ENCODE measurements around the gene ZNF440.
"Not testable (repeated sequence)": the region's sequence is repeated elsewhere in the genome, so short reads cannot be mapped to it uniquely, and the experiment has no call there.

ZNF440 gene

GRCh38 chr19:11828957-11829876 is 15.1 kb downstream of the ZNF440 start:
- in situ Hi-C loops (cut with MboI; ENCODE audit: low sequenced_read_pairs), result not testable (repeated sequence)

- in situ Hi-C loops (cut with MboI; ENCODE audit: low sequenced_read_pairs), result no loop called here
These were observed 18.3 kb downstream of the ZNF440 start for GRCh38 chr19:11832253-11832912.

GRCh38 chr19:11833541-11833940 is 19.5 kb downstream of the ZNF440 start:
- in situ Hi-C loops (cut with MboI; ENCODE audit: low sequenced_read_pairs), result no loop called here

- in situ Hi-C loops (cut with MboI; ENCODE audit: low sequenced_read_pairs), result not testable (repeated sequence)
These were observed 21.6 kb downstream of the ZNF440 start for GRCh38 chr19:11835626-11836066.

GRCh38 chr19:11843722-11844121 is 29.6 kb downstream of the ZNF440 start:
- in situ Hi-C loops (cut with MboI; ENCODE audit: low sequenced_read_pairs), result no loop called here

- in situ Hi-C loops (cut with MboI; ENCODE audit: low sequenced_read_pairs), result not testable (repeated sequence)
These were observed 33.5 kb downstream of the ZNF440 start for GRCh38 chr19:11847615-11848014.

- in situ Hi-C loops (cut with MboI; ENCODE audit: low sequenced_read_pairs), result no loop called here
These were observed 34.1 kb downstream of the ZNF440 start for GRCh38 chr19:11848200-11848593.

GRCh38 chr19:11848594-11849469 is 34.8 kb downstream of the ZNF440 start, which contains the start of gene ZNF439:
ZNF439 (plus strand) TSS chr19:11848726; CDS start chr19:11848868, 142 bp downstream.
- in situ Hi-C loops (cut with MboI; ENCODE audit: low sequenced_read_pairs), result no loop called here

- in situ Hi-C loops (cut with MboI; ENCODE audit: low sequenced_read_pairs), result not testable (repeated sequence)
These were observed 36.2 kb downstream of the ZNF440 start for GRCh38 chr19:11850289-11850688.

GRCh38 chr19:11853358-11853757 is 39.3 kb downstream of the ZNF440 start:
- in situ Hi-C loops (cut with MboI; ENCODE audit: low sequenced_read_pairs), result no loop called here

GRCh38 chr19:11856596-11857250 is 42.6 kb downstream of the ZNF440 start:
- in situ Hi-C loops (cut with MboI; ENCODE audit: low sequenced_read_pairs), result no loop called here

- in situ Hi-C loops (cut with MboI; ENCODE audit: low sequenced_read_pairs), result no loop called here
These were observed 46.6 kb downstream of the ZNF440 start for GRCh38 chr19:11860721-11861120.

GRCh38 chr19:11861301-11861700 is 47.2 kb downstream of the ZNF440 start:
- in situ Hi-C loops (cut with MboI; ENCODE audit: low sequenced_read_pairs), result no loop called here

- in situ Hi-C loops (cut with MboI; ENCODE audit: low sequenced_read_pairs), result not testable (repeated sequence)
These were observed 53.7 kb downstream of the ZNF440 start for GRCh38 chr19:11867766-11868165.

GRCh38 chr19:11868188-11868587 is 54.1 kb downstream of the ZNF440 start:
- in situ Hi-C loops (cut with MboI; ENCODE audit: low sequenced_read_pairs), result no loop called here

GRCh38 chr19:11872624-11873023 is 58.6 kb downstream of the ZNF440 start:
- in situ Hi-C loops (cut with MboI; ENCODE audit: low sequenced_read_pairs), result no loop called here

GRCh38 chr19:11873762-11874161 is 59.7 kb downstream of the ZNF440 start:
- in situ Hi-C loops (cut with MboI; ENCODE audit: low sequenced_read_pairs), result no loop called here

GRCh38 chr19:11879687-11880266 is 65.7 kb downstream of the ZNF440 start:
- in situ Hi-C loops (cut with MboI; ENCODE audit: low sequenced_read_pairs), result not testable (repeated sequence)

GRCh38 chr19:11880598-11880997 is 66.5 kb downstream of the ZNF440 start:
- in situ Hi-C loops (cut with MboI; ENCODE audit: low sequenced_read_pairs), result no loop called here

Measured in HL-60/S4 (cell line).